Measurements from ENCODE around the gene ARL6IP6. TPM values are rescaled to one million over a fixed set of nuclear protein-coding genes. Genes with fewer than 3 reads are reported as not detected.
"Not testable (repeated sequence)": the region's sequence is repeated elsewhere in the genome, so short reads cannot be mapped to it uniquely, and the experiment has no call there.

ARL6IP6 gene
- polyA plus RNA-seq, 5 donors: 48.6 to 78.5 (median 60.7) TPM

DNA sequence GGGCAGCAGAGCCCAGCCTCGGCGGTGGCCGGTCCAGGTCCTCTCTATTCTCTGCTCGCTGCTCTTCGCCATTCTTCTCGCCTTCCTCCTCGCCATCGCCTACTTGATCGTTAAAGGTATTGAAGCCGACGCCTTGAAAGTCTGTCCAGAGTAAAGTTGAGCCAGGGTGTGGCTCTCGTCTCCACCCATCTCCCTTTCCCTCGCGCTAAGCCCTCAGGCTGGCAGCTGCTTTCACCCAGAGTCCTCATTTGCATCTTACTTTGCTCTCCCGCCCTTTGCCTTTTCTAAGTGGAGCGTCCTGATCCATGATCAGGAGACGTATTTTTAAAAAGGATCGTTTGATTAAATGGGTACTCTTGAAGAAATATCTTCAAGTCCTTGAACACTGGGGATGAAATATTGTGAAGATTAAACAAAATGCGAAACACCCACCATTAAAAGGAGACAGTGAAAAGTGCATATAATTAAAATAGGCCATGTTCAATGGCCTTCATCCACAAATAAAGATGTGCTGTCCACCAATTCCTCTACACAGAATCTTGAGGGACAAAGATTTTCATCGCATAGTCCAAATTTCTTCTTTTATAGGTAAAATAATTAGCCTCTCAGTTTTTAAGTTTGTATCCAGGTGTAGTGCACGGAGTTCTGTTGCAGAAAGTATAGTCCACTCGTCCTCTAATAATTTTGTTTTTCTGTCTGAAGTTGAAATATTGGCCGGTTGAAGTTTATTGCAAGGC lies 657 bp downstream of the ARL6IP6 start:
- DNase-seq: no peak

DNA sequence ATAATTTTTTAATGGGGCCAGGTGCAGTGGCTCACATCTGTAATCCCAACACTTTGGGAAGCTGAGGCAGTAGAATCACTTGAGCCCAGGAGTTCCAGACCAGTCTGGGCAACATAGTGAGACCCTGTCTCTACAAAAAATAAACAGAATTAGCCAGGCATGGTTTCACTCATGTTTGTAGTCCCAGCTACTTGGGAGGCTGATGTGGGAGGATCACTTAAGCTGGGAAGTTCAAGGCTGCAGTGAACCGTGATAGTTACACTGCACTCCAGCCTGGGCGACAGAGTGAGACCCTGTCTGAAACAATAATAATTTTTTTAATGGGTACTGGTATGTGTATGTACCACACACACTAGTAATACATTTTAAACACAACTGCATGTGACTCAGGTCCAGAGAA lies 2.4 kb downstream of the ARL6IP6 start:
- DNase-seq: no peak

DNA sequence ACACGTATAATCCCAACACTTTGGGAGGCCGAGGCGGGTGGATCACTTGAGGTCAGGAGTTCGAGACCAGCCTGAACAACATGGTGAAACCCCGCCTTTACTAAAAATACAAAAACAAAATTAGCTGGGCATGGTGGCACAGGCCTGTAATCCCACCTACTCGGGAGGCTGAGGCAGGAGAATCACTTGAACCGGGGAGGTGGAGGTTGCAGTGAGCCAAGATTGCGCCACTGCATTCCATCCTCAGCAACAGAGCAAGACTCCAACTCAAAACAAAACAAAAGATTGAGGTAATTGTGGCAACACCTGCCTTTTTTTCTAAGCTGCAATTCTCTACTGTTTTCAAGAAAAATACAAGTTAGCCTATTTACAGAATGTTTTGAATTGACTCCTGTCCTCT lies 4.2 kb downstream of the ARL6IP6 start:
- DNase-seq: not testable (repeated sequence)

DNA sequence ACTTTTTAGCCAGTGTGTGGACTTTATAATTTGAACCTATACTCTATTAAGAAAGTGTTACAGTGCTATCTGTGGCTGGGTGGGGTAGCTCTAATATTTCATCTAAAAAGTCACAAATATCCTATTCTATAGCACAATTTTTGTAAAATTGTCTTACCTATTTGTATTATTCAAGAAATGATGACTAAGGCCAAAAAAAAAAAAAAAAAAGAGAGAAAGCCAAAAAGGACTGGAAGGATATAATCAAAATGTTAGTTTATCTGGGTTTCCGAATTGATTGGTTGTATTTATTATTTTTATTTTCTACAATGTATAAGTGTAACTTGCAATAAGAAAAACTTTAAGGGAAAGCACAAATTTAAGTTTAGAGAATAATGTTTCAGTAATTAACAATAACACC lies 5.5 kb downstream of the ARL6IP6 start:
- DNase-seq: no peak

DNA sequence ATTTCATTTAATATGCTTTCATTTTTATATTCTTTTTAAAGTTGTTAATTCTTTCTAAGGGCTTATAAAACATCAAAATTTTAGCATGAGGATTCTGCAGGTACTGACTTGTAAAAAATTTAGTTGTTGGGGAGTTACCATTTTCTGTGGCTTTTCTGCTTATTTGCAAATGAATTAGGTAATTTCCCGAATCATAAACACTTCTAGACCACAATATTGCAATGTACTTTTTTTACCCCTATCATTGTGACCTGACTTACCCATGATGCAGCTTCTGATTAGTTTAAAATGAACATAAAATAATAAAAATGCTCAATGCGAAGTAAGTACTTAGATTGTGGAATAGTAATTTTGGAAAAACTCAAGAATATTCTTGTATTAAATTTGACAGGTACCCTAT lies 11.4 kb downstream of the ARL6IP6 start:
- DNase-seq: no peak

DNA sequence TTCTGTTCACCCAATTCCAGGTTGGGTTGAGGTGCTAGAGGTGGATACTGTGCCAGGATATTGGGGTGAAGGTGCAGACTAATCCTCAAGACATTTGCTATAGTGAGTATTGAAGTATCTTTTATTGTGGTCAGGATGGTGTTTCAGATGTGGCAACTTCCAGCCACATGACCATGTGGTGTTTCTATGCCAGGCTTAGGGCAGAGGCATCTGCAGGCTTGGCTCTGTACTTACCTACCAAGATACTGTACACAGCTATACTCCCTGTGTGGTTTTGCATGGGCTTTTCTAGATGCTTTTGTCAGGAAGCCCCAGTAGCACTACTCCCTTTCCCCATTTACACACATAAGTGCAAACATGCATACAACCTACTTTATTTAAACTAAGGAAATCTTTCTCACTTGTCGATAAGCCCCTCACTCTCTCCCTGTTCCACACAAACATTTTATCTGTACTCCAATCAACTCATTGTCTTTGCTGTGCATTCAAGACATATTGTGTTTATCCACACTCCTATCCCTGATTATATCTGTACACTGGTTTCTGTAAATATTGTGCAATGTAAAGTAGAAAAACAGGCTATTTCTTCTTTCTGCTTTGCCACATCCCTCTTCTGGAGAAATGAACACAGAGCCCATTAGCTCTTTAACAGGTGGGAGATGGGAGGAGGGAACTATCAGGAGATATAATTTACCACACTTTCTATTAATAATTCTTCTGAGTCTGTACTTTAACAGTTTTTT lies 12.3 kb downstream of the ARL6IP6 start:
- no peak for DNase-seq

DNA sequence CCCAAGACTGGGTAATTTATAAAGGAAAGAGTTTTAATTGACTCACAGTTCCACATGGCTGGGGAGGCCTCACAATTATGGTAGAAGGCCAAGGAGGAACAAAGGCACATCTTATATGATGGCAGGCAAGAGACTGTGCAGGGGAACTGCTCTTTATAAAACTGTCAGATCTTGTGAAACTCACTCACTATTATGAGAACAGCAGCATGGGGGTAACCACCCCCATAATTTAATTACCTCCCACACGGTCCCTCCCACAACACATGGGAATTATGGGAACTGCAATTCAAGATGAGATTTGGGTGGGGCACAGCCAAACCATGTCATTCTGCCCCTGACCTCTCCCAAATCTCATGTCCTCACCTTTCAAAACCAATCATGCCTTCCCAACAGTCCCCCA lies 19.1 kb downstream of the ARL6IP6 start:
- not testable (repeated sequence) for DNase-seq

DNA sequence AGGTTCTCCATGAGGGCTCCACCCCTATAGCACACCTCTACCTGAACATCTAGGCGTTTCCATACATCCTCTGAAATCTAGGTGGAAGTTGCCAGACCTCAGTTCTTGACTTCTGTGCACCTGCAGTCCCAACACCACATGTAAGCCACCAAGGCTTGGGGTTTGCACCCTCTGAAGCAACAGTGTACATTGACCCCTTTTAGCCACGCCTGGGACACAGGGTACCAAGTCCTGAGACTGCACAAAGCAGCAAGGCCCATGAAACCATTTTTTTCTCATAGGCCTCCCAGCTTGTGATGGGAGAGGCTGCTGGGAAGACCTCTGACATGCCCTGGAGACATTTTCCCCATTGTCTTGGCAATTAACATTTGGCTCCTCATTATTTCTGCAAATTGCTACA lies 20.0 kb downstream of the ARL6IP6 start:
- no peak for DNase-seq

DNA sequence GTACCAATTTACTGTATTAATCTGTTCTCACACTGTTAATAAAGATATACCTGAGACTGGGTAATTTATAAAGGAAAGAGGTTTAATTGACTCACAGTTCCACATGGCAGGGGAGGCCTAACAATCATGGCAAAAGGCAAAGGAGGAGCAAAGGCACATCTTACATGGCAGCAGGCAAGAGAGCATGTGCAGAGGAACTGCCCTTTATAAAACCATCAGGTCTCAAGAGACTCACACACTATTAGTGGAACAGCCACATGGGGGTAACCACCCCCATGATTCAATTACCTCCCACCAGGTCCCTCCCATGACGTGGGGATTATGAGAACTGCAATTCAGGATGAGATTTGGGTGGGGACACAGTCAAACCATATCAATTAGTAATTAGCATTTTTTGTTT lies 21.3 kb downstream of the ARL6IP6 start:
- DNase-seq: not testable (repeated sequence)

DNA sequence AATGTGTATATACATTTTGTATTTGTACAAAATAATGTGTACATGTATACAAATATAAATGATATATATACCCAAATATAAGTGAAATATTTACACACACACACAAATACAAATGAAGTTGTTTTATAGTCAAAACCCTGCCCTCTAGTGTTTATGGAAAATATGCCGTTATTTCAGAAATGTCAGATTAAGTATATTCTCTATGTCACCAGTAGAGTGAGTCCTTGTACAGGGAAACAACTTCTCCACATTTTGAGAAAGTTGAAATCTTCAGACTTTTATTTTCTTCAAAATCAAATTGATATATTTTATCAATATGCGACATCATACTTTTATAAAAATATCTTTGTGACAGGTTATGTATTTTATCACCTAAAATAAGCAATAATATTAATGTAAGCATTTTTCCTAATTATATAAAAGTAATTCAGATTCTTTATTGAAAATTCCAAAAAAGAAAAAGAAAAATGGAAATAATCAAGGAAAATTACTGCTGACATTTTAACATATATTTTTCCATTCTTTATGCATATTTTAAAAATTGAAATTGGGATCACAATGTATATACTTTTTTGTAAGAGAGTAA lies 22.4 kb downstream of the ARL6IP6 start:
- DNase-seq: peak; percentile 21 to 48

DNA sequence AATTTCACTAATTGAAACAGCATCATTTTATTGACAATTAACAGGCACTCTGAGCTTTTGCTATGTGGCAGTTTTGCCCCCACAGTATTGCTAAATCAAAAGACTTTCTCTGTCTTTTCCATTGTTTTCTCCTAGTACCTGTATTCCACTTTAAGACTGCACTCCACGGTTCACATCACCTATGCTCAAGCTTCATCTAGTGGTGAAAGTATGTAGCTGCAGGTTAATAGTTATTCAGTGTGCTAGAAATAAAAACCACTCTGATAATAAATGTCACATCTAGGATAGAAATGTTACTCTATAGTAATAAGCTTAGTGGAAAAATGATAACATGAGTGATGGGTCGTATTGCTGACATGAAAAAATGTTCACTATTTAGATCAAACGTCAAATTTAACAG lies 24.6 kb downstream of the ARL6IP6 start:
- DNase-seq: no peak

DNA sequence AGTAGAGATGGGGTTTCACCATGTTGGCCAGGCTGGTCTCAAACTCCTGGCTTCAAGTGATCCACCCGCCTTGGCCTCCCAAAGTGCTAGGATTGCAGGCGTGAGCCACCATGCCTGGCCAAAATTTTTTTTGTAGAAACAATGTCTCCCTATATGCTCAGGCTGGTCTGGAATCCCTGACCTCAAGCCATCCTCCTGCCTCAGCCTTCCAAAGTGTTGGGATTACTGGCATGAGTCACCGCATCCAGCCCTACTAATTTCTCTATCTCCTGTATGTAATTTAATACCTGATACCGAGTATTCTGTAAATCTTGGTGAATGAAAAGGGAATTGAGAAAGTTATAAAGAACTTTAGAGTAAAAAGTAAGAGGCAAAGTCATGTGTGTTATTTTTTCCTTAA lies 29.3 kb downstream of the ARL6IP6 start:
- DNase-seq: not testable (repeated sequence)

DNA sequence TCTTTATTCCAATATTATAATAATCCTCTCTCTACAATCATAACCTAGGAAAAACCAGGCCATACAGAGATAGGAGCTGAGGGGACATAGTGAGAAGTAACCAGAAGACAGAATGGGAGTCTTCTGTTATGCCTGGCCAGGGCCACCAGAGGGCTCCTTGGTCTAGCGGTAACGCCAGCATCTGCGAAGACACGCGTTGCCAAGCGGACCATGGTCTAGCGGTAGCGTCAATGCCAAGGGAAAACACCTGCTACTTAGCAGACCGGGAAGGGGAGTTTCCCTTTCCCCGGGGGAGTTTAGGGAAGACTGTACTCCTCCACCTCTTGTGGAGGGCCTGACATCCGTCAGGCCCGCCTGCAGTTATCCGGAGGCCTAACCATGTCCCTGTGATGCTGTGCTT lies 36.6 kb downstream of the ARL6IP6 start:
- no peak for DNase-seq

DNA sequence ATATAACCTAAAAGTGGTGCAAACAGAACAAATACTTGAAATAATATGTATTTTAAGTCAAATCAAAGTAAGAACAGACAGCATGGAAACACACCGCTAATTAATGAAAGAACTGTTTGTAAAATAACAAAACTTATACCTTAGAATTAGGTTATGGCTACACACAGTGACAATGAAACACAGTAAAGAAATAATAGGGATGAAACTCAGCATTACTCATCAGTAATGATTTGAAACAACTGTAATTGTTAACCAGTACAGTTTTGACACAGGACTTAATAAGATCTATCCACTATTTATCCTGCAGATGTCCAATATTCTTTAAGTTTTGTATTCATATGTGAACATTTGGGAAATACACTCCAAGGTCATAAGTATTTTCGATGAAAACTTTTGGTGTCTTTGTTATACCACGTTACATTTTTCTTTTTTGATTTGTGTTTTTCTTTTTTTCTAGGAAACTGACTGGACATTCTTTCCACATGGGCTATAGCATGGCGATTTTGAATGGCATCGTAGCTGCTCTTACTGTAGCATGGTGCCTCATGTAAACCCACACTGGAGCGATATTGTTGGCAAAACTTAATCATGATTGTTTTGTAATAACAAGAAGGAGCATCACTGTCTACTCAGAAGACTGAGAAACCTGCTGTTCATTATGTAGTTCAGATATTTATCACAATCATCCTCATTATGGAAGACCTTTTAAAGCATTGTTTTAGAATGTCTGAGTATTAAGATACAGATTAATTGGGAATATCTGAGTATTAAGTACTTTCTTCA lies 41.1 kb downstream of the ARL6IP6 start:
- DNase-seq: no peak

DNA sequence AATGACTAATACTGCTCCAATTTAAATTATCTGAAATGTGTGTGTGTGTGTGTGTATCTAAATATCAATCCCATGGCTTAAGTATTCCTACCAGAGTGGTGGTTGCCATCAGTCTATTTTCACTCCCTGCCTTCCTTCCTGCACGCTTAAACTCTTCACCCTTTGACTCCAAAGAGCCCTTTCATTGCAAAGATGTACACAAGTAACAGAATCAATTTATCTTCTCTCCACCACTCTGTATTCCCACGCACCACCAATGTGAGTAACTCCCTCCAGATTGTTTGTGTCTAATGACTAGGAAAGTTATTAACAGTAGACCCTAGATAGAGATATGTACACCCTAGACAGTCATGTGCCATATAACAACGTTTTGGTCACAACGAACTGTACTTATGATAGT lies 42.8 kb downstream of the ARL6IP6 start:
- DNase-seq: no peak

DNA sequence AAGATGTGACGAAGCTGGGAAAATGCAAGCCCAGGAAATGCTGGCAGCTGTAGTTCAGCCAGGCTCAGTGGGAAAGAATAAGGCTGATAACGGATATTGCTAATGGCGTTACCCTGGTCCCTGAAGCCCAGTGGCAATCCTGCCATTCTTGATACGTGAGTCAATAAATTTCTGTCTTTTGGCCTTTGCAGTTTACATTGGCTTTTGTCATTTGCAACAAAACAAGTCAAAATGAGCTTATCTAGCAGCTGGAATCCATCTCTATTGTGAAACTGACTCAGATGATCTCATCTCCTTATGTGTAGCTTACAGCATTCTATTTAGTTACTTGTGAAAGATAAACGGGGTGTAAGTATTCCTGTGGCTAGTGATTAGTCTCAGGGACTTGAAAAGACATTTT lies 43.8 kb downstream of the ARL6IP6 start:
- peak; percentile 55 to 56 for DNase-seq

DNA sequence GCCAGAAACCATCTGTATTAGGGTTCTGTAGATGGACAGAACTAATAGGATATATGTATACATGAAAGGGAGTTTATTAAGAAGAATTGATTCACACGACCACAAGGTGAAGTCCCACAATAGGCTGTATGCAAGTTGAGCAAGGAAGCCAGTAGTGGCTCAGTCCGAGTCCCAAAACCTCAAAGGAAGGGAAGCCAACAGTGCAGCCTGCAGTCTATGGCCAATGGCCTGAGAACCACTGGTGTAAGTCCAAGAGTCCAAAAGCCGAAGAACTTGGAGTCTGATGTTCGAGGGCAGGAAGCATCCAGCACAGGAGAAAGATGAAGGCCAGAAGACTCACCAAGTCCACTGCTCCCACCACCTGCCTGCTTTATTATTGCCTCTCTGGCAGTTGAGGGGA lies 44.8 kb downstream of the ARL6IP6 start:
- DNase-seq: not testable (repeated sequence)

DNA sequence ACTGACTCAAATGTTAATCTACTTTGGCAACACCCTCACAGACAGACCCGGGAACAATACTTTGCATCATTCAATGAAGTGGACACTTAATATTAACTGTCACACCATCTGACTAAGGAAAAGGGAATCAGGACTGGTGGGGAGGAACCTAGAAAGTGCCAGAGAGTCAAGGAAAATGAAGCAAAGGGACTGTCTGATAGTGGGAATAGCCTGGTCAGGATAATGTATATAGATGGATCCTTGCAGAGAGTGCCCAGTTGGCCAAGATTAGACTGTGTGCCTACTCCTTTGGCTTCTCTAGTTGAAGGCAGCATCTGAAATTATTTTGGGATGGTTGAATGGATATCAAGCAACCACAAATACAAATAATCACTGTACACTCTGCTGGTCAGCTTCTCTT lies 45.2 kb downstream of the ARL6IP6 start:
- DNase-seq: no peak

DNA sequence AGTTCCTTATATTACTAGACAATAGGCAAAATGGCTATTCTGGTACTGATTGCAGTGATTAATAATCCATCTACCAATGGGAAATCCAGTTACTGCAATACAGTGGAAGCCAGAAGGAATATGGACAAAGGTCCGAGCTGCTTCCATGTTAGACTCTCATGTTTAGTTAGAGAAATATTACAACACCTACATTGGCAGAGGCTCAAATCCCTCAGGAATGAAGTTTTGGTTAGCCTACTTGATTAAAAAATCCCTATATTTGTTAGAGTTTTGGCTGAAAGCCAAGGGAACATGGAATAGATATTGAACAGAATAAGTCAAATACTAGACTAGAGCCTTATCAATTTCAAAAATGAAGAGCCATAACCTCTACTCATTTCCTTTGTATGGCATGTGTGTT lies 48.5 kb downstream of the ARL6IP6 start:
- DNase-seq: no peak

DNA sequence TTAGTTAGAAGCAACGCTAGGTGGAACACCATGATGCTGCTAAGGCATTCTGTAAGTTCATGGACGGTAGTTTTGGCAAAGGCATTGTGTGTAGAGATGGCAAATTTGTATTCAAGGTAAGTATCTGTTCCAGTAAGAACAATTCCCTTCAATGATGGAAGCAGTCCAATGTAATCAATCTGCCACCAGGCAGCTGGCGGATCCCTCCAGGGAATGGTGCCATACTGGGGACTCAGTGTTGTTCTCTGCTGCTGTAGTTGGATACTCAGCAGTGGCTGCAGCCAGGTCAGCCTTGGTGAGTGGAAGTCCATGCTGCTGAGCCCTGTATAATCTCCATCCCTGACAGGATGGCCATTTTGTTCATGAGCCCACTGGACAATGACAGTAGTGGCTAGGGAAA lies 62.8 kb downstream of the ARL6IP6 start:
- DNase-seq: no peak

DNA sequence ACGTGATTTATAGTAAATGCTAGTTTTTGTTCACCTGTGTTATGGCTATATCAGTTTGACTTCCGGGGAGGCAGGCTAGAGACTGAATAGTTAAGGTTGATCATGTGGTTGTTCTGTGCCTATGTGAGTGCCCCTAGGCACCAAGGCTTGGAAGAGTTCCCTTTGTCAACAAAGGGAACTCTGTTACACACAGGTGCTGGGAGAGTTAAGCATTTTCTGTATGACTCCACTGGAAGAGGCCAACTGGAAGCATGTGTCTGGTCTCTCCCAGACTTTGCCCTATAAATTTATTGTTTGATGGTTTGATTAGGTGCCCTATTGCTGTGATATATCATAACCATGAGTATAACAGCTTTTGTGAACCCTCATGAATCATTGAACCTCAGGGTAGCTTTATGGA lies 63.8 kb downstream of the ARL6IP6 start:
- no peak for DNase-seq

DNA sequence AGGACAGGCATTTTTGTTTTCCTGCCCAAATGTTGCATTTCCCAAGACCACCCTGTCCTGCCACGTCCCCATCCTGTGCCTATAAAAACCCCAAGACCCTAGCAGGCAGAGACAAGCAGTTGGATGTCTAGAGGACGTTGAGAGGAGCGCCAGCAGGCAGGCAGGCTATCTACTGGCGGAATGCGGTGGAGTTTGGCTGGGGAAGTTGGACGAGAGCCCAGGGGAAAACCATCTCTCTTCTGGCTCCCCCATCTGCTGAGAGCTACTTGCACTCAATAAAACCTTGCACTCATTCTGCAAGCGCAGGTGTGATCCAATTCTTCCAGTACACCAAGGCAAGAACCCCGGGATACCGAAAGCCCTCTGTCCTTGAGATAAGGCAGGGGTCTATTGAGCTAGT lies 72.5 kb downstream of the ARL6IP6 start:
- DNase-seq: no peak
